ENCODE results near the gene SEZ6L2.

Gene SEZ6L2

DNA sequence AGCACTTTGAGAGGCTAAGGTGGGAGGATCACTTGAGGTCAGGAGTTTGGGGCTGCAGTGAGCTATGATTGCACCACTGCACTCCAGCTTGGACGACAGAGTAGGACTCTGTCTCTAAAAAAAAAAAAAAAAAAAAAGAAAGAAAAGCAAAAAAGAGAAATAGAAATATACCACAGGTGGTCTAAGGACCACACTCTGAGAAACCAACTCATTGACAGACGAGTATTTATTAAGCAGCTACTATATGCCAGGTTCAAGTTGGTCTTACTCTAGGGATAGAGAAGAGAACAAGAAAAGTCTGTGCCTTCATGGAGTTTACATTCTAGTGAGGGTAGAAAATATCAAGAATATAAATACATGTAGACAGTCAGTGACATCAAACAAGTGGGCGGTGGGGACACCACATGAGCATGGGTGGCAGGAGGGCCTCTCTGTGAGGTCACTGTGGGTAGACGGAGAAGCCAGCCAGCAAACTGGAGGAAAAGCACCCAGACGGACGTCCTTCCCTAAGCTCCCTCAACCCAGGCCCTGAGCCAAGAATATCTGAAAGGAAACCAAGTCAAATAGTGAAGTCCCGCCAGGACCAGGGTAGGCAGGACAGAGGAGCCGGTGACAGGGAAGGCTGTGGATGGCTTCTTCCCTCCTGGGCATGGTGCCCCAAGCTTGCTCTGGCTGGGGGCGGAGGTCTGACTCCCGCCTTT is 41.1 kb downstream of the SEZ6L2 start:
- no peak overlapping the region for H3K4me3 ChIP-seq (ENCODE audit: low read length)
- no peak overlapping the region for H3K9ac ChIP-seq (ENCODE audit: low read length)
- H3K27me3 ChIP-seq (ENCODE audit: control insufficient read depth, insufficient read depth, low read length) = no peaks in the 10 kb centered on the region
- H3K9me3 ChIP-seq (ENCODE audit: control insufficient read depth, low read length) = no peaks in the 10 kb centered on the region
- peaks cover 32% of the 10 kb centered on the region for H3K4me1 ChIP-seq (ENCODE audit: control insufficient read depth, insufficient read depth, low read length)
- H3K36me3 ChIP-seq (ENCODE audit: control insufficient read depth, insufficient read depth, low read length) = no peaks in the 10 kb centered on the region

DNA sequence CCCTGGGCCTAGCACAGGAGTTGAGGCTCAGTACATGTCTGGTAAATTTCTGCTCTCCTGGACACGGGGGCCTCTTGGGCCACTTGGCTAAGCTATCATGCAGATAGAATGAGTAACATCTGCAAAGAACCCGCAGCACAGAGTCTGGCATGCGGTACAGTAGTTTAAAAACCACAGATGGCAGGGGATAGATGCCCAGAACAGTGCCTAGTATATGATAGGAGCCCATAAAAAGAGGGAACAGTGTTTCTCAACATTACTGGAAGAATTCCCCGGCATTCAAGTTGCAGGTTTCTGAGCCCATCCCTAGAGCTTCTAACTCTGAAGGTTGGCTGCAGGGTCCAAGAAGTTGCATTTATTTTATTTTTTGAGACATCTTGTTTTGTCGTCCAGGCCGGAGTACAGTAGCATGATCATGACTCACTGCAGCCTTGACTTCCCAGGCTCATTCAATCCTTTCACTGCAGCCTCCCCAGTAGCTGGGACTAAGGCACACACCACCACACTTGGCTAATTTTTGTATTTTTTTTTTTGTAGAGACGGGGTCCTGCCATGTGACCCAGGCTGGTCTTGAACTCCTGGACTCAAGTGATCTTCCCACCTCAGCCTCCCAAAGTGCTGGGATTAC is 42.1 kb downstream of the SEZ6L2 start:
- no peak overlapping the region for H3K4me3 ChIP-seq (ENCODE audit: low read length)
- H3K9ac ChIP-seq (ENCODE audit: low read length) = no peak overlapping the region
- H3K9me3 ChIP-seq (ENCODE audit: control insufficient read depth, low read length) = no peaks in the 10 kb centered on the region
- peaks cover 27% of the 10 kb centered on the region for H3K4me1 ChIP-seq (ENCODE audit: control insufficient read depth, insufficient read depth, low read length)
- no peaks in the 10 kb centered on the region for H3K36me3 ChIP-seq (ENCODE audit: control insufficient read depth, insufficient read depth, low read length)
- no peaks in the 10 kb centered on the region for H3K27me3 ChIP-seq (ENCODE audit: control insufficient read depth, insufficient read depth, low read length)

DNA sequence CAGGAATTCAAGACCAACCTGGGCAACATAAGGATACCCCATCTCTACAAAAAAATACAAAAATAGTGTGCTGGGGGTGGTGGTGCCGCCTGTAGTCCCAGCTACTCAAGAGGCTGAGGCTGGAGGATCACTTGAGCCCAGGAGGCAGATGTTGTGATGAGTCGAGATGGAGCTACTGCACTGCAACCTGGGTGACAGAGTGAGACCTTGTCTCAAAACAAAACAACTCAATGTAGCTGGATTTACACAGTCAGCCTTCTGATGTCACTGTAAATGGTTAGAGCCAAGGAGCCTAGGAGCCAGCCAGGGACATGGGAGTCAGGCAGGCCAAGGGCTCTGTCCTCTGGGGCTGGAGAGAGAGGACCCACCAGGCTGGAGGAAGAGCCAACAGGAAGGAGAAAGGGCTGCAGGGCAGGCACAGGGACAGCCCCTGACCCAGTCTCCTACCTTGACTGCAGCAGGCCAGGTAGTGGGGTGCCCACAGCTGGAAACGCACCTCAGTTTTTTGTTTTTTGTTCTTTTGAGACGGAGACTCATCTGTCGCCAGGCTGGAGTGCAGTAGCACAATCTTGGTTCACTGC is 44.7 kb downstream of the SEZ6L2 start:
- Histone ChIP-seq H3K9me3 (ENCODE audit: control insufficient read depth, low read length) (no peaks in the 10 kb centered on the region), H3K4me1 (ENCODE audit: control insufficient read depth, insufficient read depth, low read length) (peaks cover 12% of the 10 kb centered on the region), H3K4me3 (ENCODE audit: low read length) (no peak overlapping the region), H3K36me3 (ENCODE audit: control insufficient read depth, insufficient read depth, low read length) (no peaks in the 10 kb centered on the region), H3K9ac (ENCODE audit: low read length) (no peak overlapping the region), H3K27me3 (ENCODE audit: control insufficient read depth, insufficient read depth, low read length) (no peaks in the 10 kb centered on the region)

DNA sequence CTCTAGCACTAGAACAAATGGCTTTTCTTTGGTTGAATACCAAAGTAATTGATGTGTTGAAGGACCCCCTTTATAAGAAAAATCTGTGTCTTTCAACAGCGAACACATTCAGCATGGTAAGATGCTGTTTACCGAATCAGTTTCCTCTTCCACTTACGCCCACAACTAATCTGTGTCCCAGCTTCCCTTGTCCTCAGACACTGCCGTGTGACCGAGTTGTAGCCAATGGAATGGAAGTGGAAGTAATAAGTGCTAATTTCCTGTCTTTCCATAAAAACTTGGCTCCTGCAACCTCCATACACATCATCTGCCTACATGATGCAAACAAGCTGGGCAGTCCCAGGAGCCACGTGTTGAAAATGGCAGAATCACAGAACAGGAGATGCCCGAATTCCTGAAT is 46.7 kb downstream of the SEZ6L2 start:
- Histone ChIP-seq H3K27me3 (ENCODE audit: control insufficient read depth, insufficient read depth, low read length) (no peaks in the 10 kb centered on the region), H3K4me3 (ENCODE audit: low read length) (no peak overlapping the region), H3K9ac (ENCODE audit: low read length) (no peak overlapping the region), H3K36me3 (ENCODE audit: control insufficient read depth, insufficient read depth, low read length) (peaks cover 4% of the 10 kb centered on the region), H3K9me3 (ENCODE audit: control insufficient read depth, low read length) (no peaks in the 10 kb centered on the region), H3K4me1 (ENCODE audit: control insufficient read depth, insufficient read depth, low read length) (peaks cover 12% of the 10 kb centered on the region)

DNA sequence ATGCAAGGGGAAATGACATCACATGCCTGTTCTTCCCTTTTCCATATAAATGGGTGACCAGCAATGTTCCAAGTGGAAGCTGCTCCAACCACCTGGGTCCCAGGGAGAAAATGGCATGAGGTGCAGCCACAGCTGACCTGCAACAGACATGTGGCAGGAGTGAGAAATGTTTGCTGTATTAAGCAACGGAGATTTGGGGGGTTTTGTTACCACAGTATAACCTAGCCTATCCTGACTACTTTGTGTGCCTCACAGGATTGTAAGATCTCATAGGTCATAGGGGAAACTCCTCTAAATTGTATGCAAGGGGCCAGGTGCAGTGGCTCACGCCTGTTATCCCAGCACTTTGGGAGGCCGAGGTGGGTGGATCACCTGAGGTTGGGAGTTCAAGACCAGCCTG is 48.4 kb downstream of the SEZ6L2 start:
- Histone ChIP-seq H3K27me3 (ENCODE audit: control insufficient read depth, insufficient read depth, low read length) (no peaks in the 10 kb centered on the region), H3K4me3 (ENCODE audit: low read length) (no peak overlapping the region), H3K9me3 (ENCODE audit: control insufficient read depth, low read length) (no peaks in the 10 kb centered on the region), H3K4me1 (ENCODE audit: control insufficient read depth, insufficient read depth, low read length) (peaks cover 9% of the 10 kb centered on the region), H3K36me3 (ENCODE audit: control insufficient read depth, insufficient read depth, low read length) (peaks cover 4% of the 10 kb centered on the region), H3K9ac (ENCODE audit: low read length) (no peak overlapping the region)

DNA sequence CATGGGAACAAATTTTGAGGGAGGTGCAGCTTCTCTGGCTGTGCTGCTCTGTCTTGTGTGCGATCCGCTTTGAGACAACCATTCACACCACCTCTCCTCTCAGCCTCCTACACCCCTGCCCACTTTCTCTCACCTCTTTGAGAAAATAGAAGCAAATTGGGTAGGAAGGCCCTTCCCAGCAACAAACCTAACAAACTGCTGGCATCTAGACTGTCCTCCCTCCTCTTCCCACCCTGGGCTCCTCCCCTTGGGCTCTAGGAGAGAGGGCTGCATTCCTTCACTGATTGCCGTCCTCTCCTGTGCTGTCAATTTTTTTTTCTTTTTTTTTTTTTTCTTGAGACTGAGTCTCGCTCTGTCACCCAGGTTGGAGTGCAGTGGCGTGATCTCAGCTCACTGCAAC is 49.8 kb downstream of the SEZ6L2 start:
- Histone ChIP-seq H3K36me3 (ENCODE audit: control insufficient read depth, insufficient read depth, low read length) (peaks cover 15% of the 10 kb centered on the region), H3K9ac (ENCODE audit: low read length) (no peak overlapping the region)

DNA sequence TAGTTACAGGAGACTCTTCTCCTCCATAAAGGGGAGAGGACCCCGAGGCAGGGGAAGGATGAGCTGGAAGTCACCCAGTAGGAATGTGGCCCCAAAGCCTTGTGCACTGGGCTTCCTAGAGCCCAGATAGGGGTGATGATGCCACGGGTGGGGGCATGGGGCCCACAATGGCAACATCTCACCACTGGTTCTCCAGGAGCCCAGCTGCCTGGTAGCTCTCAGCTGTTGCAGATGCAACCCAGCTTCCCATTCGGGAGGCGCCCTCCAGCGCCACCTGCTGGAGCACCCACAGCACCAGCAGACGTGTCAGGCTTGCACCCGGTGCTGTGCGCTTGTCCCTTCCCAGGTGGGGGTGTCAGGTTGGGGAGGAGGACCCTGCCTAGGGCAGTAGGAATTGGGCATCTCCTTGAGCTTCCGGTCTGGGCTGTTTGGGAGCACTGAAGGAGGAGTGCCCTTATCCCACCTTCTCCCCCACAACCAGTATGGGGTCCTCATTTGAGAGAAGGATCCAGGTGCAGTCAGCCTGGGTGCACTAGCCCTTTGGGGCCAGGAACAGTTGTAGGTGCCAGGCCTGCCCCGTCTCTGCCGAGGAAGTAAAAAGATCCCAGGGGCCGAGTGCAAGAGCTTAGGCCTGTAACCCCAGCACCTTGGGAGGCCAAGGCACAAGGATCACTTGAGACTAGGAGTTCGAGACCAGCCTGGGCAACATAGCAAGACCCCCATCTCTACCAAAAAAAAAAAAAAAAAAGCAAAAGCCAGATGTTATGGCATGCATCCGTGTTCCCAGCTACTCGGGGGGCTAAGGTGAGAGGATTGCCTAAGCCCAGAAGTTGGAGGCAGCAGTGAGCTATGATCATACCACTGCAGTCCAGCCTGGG is 50.7 kb downstream of the SEZ6L2 start:
- Histone ChIP-seq H3K27me3 (ENCODE audit: control insufficient read depth, insufficient read depth, low read length) (no peaks in the 10 kb centered on the region), H3K4me3 (ENCODE audit: low read length) (no peak overlapping the region), H3K9ac (ENCODE audit: low read length) (no peak overlapping the region), H3K4me1 (ENCODE audit: control insufficient read depth, insufficient read depth, low read length) (no peaks in the 10 kb centered on the region), H3K9me3 (ENCODE audit: control insufficient read depth, low read length) (no peaks in the 10 kb centered on the region), H3K36me3 (ENCODE audit: control insufficient read depth, insufficient read depth, low read length) (peaks cover 15% of the 10 kb centered on the region)

More for the DNA sequence above, 49.8 kb downstream of the SEZ6L2 start:
- Histone ChIP-seq H3K4me3 (ENCODE audit: low read length) (no peak overlapping the region), H3K4me1 (ENCODE audit: control insufficient read depth, insufficient read depth, low read length) (no peaks in the 10 kb centered on the region), H3K27me3 (ENCODE audit: control insufficient read depth, insufficient read depth, low read length) (no peaks in the 10 kb centered on the region), H3K9me3 (ENCODE audit: control insufficient read depth, low read length) (no peaks in the 10 kb centered on the region)

DNA sequence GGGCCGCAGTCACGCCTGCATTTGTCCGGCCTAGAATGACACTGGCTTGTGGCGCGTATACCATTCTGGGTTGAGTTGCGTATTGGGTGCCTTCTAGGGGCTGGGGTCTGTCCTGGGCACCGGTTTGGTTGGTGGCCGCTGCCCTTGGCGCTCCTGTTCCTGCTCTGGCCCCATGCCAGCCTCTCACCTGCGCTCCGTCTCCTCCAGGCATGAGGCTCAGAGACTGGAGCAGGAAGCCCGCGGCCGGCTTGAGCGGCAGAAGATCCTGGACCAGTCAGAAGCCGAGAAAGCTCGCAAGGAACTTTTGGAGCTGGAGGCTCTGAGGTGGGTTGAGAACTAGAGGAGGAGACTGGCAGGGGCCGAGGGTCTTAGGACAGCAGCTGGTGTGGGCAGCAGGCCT is 53.7 kb downstream of the SEZ6L2 start:
- Histone ChIP-seq H3K27me3 (ENCODE audit: control insufficient read depth, insufficient read depth, low read length) (no peaks in the 10 kb centered on the region), H3K9ac (ENCODE audit: low read length) (no peak overlapping the region), H3K4me3 (ENCODE audit: low read length) (no peak overlapping the region), H3K9me3 (ENCODE audit: control insufficient read depth, low read length) (no peaks in the 10 kb centered on the region), H3K36me3 (ENCODE audit: control insufficient read depth, insufficient read depth, low read length) (peaks cover 21% of the 10 kb centered on the region), H3K4me1 (ENCODE audit: control insufficient read depth, insufficient read depth, low read length) (no peaks in the 10 kb centered on the region)

DNA sequence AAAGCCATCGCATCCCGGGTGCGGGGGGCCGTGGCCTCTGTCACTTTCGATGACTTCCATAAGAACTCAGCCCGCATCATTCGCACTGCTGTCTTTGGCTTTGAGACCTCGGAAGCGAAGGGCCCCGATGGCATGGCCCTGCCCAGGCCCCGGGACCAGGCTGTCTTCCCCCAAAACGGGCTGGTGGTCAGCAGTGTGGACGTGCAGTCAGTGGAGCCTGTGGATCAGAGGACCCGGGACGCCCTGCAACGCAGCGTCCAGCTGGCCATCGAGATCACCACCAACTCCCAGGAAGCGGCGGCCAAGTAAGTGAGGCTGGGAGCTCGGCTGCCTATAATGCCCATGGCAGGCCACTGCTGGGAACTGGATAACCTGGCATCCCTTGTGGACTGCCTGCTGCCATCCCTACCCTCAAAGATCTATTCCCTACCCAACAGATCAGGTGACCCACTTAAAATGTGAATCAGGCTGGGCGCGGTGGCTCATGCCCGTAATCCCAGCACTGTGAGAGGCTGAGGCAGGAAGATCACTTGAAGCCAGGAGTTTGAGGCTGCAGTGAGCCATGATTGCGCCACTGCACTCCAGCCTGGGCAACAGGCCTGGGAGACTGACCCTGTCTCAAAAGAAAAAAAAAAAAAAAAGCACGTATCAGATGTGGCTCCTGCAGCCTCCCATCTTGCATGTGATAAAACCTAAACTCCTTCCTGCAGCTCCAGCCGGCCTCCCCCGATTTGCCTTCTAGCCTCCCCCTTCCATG is 54.6 kb downstream of the SEZ6L2 start:
- Histone ChIP-seq H3K9me3 (ENCODE audit: control insufficient read depth, low read length) (no peaks in the 10 kb centered on the region), H3K4me3 (ENCODE audit: low read length) (no peak overlapping the region), H3K9ac (ENCODE audit: low read length) (no peak overlapping the region), H3K27me3 (ENCODE audit: control insufficient read depth, insufficient read depth, low read length) (no peaks in the 10 kb centered on the region), H3K36me3 (ENCODE audit: control insufficient read depth, insufficient read depth, low read length) (peaks cover 27% of the 10 kb centered on the region), H3K4me1 (ENCODE audit: control insufficient read depth, insufficient read depth, low read length) (no peaks in the 10 kb centered on the region)

DNA sequence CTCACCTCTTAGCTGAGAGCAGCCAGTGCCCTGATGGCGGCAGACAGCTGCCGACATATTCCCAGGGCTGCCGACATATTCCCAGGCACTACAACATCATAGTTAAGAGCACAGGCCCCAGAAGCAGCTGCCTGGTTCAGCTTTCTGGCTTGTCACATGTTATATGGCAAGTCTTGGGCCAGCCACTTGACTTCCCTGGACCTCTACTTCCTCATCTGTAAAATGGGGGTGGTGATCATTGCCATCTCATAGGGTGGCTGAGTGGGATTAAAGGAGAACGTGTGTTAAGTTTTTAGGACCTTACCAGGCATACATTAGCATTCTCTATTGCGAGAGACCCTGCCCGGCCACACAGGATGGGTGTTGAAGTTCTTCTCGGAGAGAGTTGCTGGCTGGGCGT is 55.4 kb downstream of the SEZ6L2 start:
- H3K9me3 ChIP-seq (ENCODE audit: control insufficient read depth, low read length) = no peaks in the 10 kb centered on the region
- H3K4me1 ChIP-seq (ENCODE audit: control insufficient read depth, insufficient read depth, low read length) = no peaks in the 10 kb centered on the region
- no peak overlapping the region for H3K4me3 ChIP-seq (ENCODE audit: low read length)
- no peak overlapping the region for H3K9ac ChIP-seq (ENCODE audit: low read length)
- H3K27me3 ChIP-seq (ENCODE audit: control insufficient read depth, insufficient read depth, low read length) = no peaks in the 10 kb centered on the region
- H3K36me3 ChIP-seq (ENCODE audit: control insufficient read depth, insufficient read depth, low read length) = peaks cover 27% of the 10 kb centered on the region

DNA sequence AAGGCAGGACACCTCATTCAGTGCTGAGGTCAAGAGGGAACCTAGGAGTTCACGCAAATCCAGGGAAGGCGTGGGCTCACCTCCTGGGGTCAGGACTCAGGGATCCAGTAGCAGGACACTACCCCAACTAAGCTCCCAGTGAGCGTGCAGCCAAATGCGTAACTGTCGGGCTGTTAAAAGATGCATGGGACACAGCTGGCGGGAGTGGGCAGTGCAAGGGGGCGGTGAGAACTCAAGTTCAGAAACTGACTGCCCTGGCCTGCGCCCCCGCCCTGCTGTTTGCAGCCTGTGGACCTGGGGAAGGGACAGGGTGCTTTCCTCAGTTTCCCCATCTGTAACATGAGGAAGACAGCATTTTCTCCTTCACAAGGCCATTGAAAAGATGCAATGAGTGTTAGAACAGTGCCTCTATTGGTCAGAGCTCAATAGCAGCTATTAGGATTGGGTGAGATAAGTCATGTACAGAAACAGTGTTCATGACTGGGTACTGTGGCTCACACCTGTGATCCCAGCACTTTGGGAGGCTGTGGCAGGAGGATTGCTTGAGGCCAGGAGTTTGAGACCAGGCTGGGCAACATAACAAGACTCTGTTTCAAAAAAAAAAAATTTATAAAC is 56.5 kb downstream of the SEZ6L2 start:
- Histone ChIP-seq H3K4me1 (ENCODE audit: control insufficient read depth, insufficient read depth, low read length) (no peaks in the 10 kb centered on the region), H3K9ac (ENCODE audit: low read length) (no peak overlapping the region), H3K27me3 (ENCODE audit: control insufficient read depth, insufficient read depth, low read length) (no peaks in the 10 kb centered on the region), H3K4me3 (ENCODE audit: low read length) (no peak overlapping the region), H3K9me3 (ENCODE audit: control insufficient read depth, low read length) (no peaks in the 10 kb centered on the region), H3K36me3 (ENCODE audit: control insufficient read depth, insufficient read depth, low read length) (peaks cover 23% of the 10 kb centered on the region)
